Natural killer cell (primary cell): ENCODE data around the gene CD276. TPM values are rescaled to one million over a fixed set of nuclear protein-coding genes. Genes with fewer than 3 reads are reported as not detected.

Experiments
- ATAC-seq, 3 donors: fragments of 150-1000 bp in 2 of 3; fragments of 200-7000 bp in 1 of 3; cut with Tn5 transposase; 1 replicate in 1 of 3; 2 replicates in 2 of 3; pipeline ENCODE4 v1.10.0; 2021; ENCODE audit warnings: mild to moderate bottlenecking in 2 of 3, moderate library complexity in 2 of 3
- DNase-seq, 2 donors: peaks; one replicate each; pipeline versions ENCODE4 v3.0.0 to v3.0.0-alpha.2; 2013 to 2021; ENCODE audit warnings: mixed read lengths in 1 of 2
- H3K27ac ChIP-seq: one replicate; pipeline ENCODE4 v1.5.1; 2013; ENCODE audit warnings: mild to moderate bottlenecking, low read length
- H3K27me3 ChIP-seq: one replicate; pipeline ENCODE4 v1.6.1; 2013; ENCODE audit warnings: low read length; ENCODE audit not compliant: control insufficient read depth, insufficient read depth
- H3K36me3 ChIP-seq: one replicate; pipeline ENCODE4 v1.6.1; 2013; ENCODE audit warnings: low read length; ENCODE audit not compliant: control insufficient read depth, insufficient read depth
- H3K4me1 ChIP-seq: one replicate; pipeline ENCODE4 v1.6.1; 2013; ENCODE audit warnings: low read length; ENCODE audit not compliant: control insufficient read depth, insufficient read depth
- H3K4me3 ChIP-seq: one replicate; pipeline ENCODE4 v1.5.1; 2013; ENCODE audit warnings: low read length
- H3K9me3 ChIP-seq: one replicate; pipeline ENCODE4 v1.6.1; 2013; ENCODE audit warnings: low read length; ENCODE audit not compliant: control insufficient read depth, insufficient read depth
- H3K27ac Mint-ChIP-seq, 2 donors: one replicate each; pipeline ENCODE4 v1.8.0; 2022; ENCODE audit warnings: mild to moderate bottlenecking in 2 of 2, mixed read lengths in 2 of 2, moderate library complexity in 1 of 2
- H3K27me3 Mint-ChIP-seq, 2 donors: one replicate each; pipeline ENCODE4 v1.8.0; 2022; ENCODE audit warnings: low read depth in 2 of 2, mixed read lengths in 2 of 2
- H3K36me3 Mint-ChIP-seq: one replicate; pipeline ENCODE4 v1.8.0; 2022; ENCODE audit warnings: mixed read lengths
- H3K4me1 Mint-ChIP-seq, 2 donors: one replicate each; pipeline ENCODE4 v1.8.0; 2022; ENCODE audit warnings: mixed read lengths in 2 of 2
- H3K4me3 Mint-ChIP-seq: one replicate; pipeline ENCODE4 v1.8.0; 2022; ENCODE audit warnings: mild to moderate bottlenecking, moderate library complexity, mixed read lengths
- H3K9me3 Mint-ChIP-seq, 2 donors: one replicate each; pipeline ENCODE4 v1.8.0; 2022; ENCODE audit warnings: mixed read lengths in 2 of 2
- WGBS: methylation state at CpG from one replicate; pipeline ENCODE4 v1.1.7; 2013; ENCODE audit warnings: missing lambda C conversion rate; ENCODE audit not compliant: insufficient coverage; 5-methylcytosine and 5-hydroxymethylcytosine counted together
- intact Hi-C: fragments of 100-400 bp; cut with micrococcal nuclease; formaldehyde crosslinking; loops from one replicate; pipeline ENCODE4 v1.14.2; 2022
- total RNA-seq, 4 donors: library from RNA; stranded (reverse); fragments of 120-200 nt in 1 of 4; gene quantifications; one replicate each; pipeline versions ENCODE4 v1.2.3 to v1.2.4, GENCODE V29; 2013 to 2022
- TF ChIP-seq, protein P1 (sequence below): fragments of 200-600 bp; IDR thresholded peaks from one replicate; pipeline ENCODE4 v1.8.0; 2022; ENCODE audit warnings: antibody characterized with exemption

The CD276 gene
- total RNA-seq, 3 donors from 2014 or later (not counting 1 experiment from before 2014, with no cell fraction given) = not detected

DNA sequence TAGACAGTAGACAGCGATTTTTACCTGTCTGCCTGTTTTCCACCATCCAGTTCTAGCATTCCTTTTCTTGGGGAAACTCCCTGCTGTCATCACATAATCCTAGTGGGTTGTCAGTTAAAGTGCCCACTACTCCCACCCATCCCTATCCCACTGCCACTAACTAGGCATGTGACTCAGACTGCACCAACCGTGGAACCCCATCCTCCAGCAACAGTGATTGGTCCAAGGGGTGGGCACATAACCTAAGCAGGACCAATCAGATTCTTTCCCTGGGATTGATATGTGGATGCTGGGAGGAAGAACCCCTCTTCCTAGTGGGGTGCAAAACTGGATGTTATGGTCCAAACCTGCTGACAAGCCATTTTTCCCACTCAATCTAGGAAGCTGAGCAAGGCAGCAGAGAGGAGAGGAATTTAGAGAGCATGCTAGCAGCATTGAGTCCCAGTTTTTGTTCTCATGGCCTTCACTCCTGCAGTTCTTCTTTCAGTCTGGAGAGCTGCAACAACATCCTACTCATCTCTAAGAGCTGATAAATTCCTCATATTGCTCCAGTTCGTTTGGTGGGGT lies 72.8 kb downstream of the CD276 start:
- no peak overlapping the region for H3K27ac ChIP-seq
- DNase-seq (no peak), ATAC-seq (no peak)
- H3K4me3 ChIP-seq = no peak overlapping the region
- 51% methylated on average over 3 of the region's 3 CpGs for WGBS
- Mint-ChIP-seq H3K27me3 (peaks cover 28 to 34% of the 10 kb centered on the region in 2 donors), H3K9me3 (no peaks in the 10 kb centered on the region), H3K27ac (no peak overlapping the region), H3K4me3 (no peak overlapping the region), H3K36me3 (no peaks in the 10 kb centered on the region), H3K4me1 (no peaks in the 10 kb centered on the region)
- H3K4me1 ChIP-seq = no peaks in the 10 kb centered on the region
- intact Hi-C loops = no loop called here
- H3K9me3 ChIP-seq = no peaks in the 10 kb centered on the region
- H3K27me3 ChIP-seq = no peaks in the 10 kb centered on the region
- TF ChIP-seq, protein P1, sequence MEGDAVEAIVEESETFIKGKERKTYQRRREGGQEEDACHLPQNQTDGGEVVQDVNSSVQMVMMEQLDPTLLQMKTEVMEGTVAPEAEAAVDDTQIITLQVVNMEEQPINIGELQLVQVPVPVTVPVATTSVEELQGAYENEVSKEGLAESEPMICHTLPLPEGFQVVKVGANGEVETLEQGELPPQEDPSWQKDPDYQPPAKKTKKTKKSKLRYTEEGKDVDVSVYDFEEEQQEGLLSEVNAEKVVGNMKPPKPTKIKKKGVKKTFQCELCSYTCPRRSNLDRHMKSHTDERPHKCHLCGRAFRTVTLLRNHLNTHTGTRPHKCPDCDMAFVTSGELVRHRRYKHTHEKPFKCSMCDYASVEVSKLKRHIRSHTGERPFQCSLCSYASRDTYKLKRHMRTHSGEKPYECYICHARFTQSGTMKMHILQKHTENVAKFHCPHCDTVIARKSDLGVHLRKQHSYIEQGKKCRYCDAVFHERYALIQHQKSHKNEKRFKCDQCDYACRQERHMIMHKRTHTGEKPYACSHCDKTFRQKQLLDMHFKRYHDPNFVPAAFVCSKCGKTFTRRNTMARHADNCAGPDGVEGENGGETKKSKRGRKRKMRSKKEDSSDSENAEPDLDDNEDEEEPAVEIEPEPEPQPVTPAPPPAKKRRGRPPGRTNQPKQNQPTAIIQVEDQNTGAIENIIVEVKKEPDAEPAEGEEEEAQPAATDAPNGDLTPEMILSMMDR = no peak
- H3K36me3 ChIP-seq = no peaks in the 10 kb centered on the region

DNA sequence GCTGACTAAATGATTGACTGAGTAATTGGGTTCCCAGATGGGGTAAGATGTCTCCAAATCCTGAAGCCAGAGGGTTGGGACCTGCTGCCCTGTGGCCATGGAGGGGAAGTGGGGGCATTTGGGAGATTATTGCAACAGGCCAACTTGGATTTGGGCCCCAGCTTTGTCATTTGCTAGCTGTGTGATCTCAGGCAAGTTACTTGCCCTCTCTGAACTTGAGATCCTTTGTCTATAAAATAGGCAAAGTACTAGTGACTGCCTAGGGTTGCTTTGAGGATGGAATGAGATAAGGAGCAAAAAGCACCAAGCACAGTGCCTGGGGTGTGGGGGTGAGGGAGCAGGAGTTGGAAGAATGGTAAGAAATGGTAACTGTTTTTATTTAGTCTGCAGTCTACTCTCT lies 73.4 kb downstream of the CD276 start:
- DNase-seq (no peak), ATAC-seq (no peak)
- Histone ChIP-seq H3K4me1 (no peaks in the 10 kb centered on the region), H3K27ac (no peak overlapping the region), H3K4me3 (no peak overlapping the region), H3K27me3 (no peaks in the 10 kb centered on the region), H3K9me3 (no peaks in the 10 kb centered on the region), H3K36me3 (no peaks in the 10 kb centered on the region)
- H3K4me1 Mint-ChIP-seq = no peaks in the 10 kb centered on the region
- TF ChIP-seq, protein P1 = no peak
- no peaks in the 10 kb centered on the region for H3K9me3 Mint-ChIP-seq
- H3K36me3 Mint-ChIP-seq = no peaks in the 10 kb centered on the region
- intact Hi-C loops = no loop called here
- no peak overlapping the region for H3K27ac Mint-ChIP-seq
- H3K27me3 Mint-ChIP-seq = peaks cover 28 to 34% of the 10 kb centered on the region in 2 donors
- no peak overlapping the region for H3K4me3 Mint-ChIP-seq

DNA sequence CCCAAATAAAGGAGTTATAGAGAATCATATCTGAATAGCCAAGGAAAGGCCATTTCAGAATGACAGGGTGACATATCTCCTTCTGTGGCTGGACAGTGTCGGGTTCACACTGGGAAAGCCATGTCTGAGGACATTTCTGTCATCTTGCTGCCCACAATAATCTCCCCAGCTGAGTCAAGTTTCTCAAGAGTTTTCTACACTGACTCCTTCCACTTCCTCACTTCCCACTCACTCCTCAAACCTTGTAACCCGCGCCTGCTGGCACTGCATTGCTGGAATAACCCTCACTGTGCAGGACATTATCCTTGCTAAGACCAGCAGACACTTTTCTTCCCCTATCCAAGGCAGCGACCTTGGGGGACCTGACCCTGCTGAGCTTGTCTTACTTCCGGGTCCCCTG lies 74.3 kb downstream of the CD276 start:
- no peaks in the 10 kb centered on the region for H3K36me3 ChIP-seq
- H3K4me1 ChIP-seq = no peaks in the 10 kb centered on the region
- ATAC-seq (no peak), DNase-seq (no peak)
- intact Hi-C loops = no loop called here
- WGBS = 61% methylated on average over 5 of the region's 5 CpGs
- H3K9me3 ChIP-seq = no peaks in the 10 kb centered on the region
- no peak overlapping the region for H3K4me3 Mint-ChIP-seq
- H3K27ac Mint-ChIP-seq = no peak overlapping the region
- H3K27ac ChIP-seq = no peak overlapping the region
- no peaks in the 10 kb centered on the region for H3K4me1 Mint-ChIP-seq
- no peaks in the 10 kb centered on the region for H3K9me3 Mint-ChIP-seq
- H3K27me3 ChIP-seq = no peaks in the 10 kb centered on the region
- H3K4me3 ChIP-seq = no peak overlapping the region
- TF ChIP-seq, protein P1 = no peak
- H3K36me3 Mint-ChIP-seq = no peaks in the 10 kb centered on the region
- peaks cover 27 to 35% of the 10 kb centered on the region in 2 donors for H3K27me3 Mint-ChIP-seq
